ENCODE results near the gene PRSS3. TPM values are rescaled to one million over a fixed set of nuclear protein-coding genes. Genes with fewer than 3 reads are reported as not detected.
"Not testable (repeated sequence)": the region's sequence is repeated elsewhere in the genome, so short reads cannot be mapped to it uniquely, and the experiment has no call there.

Gene PRSS3
- total RNA-seq, 1 experiment from 2014 or later, result 33.8 TPM

DNA sequence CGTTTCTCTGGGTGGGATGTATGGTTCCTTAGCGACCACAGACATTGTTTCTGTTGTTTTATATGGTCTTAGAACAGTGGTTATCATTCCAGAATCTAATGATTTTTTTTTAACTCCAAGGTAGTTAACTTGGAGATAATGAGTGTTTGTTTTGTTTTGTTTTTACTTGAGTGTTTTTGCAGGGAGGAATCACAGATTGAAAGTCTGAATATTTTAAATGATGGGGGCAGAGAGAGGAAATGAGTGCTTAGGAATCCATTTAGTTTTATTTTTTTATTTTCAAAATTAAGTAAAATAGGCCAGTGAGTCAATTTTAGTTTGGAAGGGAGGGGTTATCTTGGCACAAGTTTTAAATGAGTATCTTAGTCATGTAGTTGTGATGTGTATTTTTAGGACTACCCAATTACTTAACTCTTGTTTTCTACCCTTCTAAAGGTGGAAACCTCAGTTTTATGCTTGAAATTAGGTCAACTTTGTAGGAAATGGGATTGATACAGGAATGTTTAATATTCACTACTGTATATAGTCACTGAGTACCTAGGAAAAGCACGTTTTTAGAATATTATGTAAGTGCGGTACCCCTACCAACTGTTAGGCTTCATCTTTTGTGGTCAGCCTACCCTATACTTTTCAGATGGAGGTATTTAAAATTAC is 23.6 kb downstream of the PRSS3 start:
- H3K4me1 Mint-ChIP-seq (ENCODE audit: low read depth, unreplicated experiment), result peaks cover 20% of the 10 kb centered on the region
- CTCF ChIA-PET, result interaction anchor here (0.7 kb wide), 1 partner anchor 13 kb away, joined by 4 read pairs; no protein-coding TSS in a partner anchor
- no peaks in the 10 kb centered on the region for H3K9me3 Mint-ChIP-seq (ENCODE audit: unreplicated experiment)
- peaks cover 23% of the 10 kb centered on the region for H3K36me3 Mint-ChIP-seq (ENCODE audit: insufficient read depth, unreplicated experiment)
- intact Hi-C loops (cut with micrococcal nuclease; ENCODE audit: unreplicated experiment), result loop anchor here (5.0 to 10.0 kb wide), 2 partner anchors 106 to 253 kb away; no protein-coding TSS in a partner anchor
- H3K9me3 ChIP-seq, result no peaks in the 10 kb centered on the region
- no TSS peak for BruUV-seq (replicated peaks)
- peak overlapping the region; percentile 89 for H3K4me3 ChIP-seq (ENCODE audit: low read depth, low read length)
- no peak for DNase-seq
- H3K4me1 ChIP-seq, result peaks cover 31% of the 10 kb centered on the region
- H3K4me3 Mint-ChIP-seq (ENCODE audit: unreplicated experiment), result peak overlapping the region; percentile 90
- H3K27ac Mint-ChIP-seq (ENCODE audit: unreplicated experiment), result peak overlapping the region; percentile 83
- no peaks in the 10 kb centered on the region for H3K27me3 ChIP-seq (replicated peaks; ENCODE audit: control insufficient read depth, insufficient read depth, low read length)
- POLR2A ChIA-PET, result interaction anchor here (0.5 kb wide), 1 partner anchor 229 kb away, joined by 6 read pairs; no protein-coding TSS in a partner anchor
- H3K36me3 ChIP-seq (ENCODE audit: control insufficient read depth, insufficient read depth, low read length), result no peaks in the 10 kb centered on the region
- H3K27me3 Mint-ChIP-seq (ENCODE audit: insufficient read depth, unreplicated experiment), result no peaks in the 10 kb centered on the region
- TF ChIP-seq, protein P1, sequence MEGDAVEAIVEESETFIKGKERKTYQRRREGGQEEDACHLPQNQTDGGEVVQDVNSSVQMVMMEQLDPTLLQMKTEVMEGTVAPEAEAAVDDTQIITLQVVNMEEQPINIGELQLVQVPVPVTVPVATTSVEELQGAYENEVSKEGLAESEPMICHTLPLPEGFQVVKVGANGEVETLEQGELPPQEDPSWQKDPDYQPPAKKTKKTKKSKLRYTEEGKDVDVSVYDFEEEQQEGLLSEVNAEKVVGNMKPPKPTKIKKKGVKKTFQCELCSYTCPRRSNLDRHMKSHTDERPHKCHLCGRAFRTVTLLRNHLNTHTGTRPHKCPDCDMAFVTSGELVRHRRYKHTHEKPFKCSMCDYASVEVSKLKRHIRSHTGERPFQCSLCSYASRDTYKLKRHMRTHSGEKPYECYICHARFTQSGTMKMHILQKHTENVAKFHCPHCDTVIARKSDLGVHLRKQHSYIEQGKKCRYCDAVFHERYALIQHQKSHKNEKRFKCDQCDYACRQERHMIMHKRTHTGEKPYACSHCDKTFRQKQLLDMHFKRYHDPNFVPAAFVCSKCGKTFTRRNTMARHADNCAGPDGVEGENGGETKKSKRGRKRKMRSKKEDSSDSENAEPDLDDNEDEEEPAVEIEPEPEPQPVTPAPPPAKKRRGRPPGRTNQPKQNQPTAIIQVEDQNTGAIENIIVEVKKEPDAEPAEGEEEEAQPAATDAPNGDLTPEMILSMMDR (IDR thresholded peaks at IDR 0.05; ENCODE audit: insufficient read depth in 1 of 2, low read depth in 1 of 2, low read length in 1 of 2, severe bottlenecking in 1 of 2, unreplicated experiment in 1 of 2), result no peak

- no peak overlapping the region for H3K27ac Mint-ChIP-seq (ENCODE audit: unreplicated experiment)
- Histone ChIP-seq H3K36me3 (ENCODE audit: control insufficient read depth, insufficient read depth, low read length) (no peaks in the 10 kb centered on the region), H3K27me3 (replicated peaks; ENCODE audit: control insufficient read depth, insufficient read depth, low read length) (no peaks in the 10 kb centered on the region), H3K4me3 (ENCODE audit: low read depth, low read length) (no peak overlapping the region), H3K4me1 (peaks cover 21% of the 10 kb centered on the region), H3K9me3 (no peaks in the 10 kb centered on the region)
- TF ChIP-seq, protein P1 (IDR thresholded peaks at IDR 0.05; ENCODE audit: insufficient read depth in 1 of 2, low read depth in 1 of 2, low read length in 1 of 2, severe bottlenecking in 1 of 2, unreplicated experiment in 1 of 2), result no peak
- BruUV-seq (replicated peaks), result no TSS peak
- peaks cover 20% of the 10 kb centered on the region for H3K4me1 Mint-ChIP-seq (ENCODE audit: low read depth, unreplicated experiment)
- H3K36me3 Mint-ChIP-seq (ENCODE audit: insufficient read depth, unreplicated experiment), result peaks cover 25% of the 10 kb centered on the region
- peak overlapping the region; percentile 90 for H3K4me3 Mint-ChIP-seq (ENCODE audit: unreplicated experiment)
- intact Hi-C loops (cut with micrococcal nuclease; ENCODE audit: unreplicated experiment), result no loop called here
- no peaks in the 10 kb centered on the region for H3K27me3 Mint-ChIP-seq (ENCODE audit: insufficient read depth, unreplicated experiment)
- POLR2A ChIA-PET, result no interaction called here
- CTCF ChIA-PET, result no interaction called here
- DNase-seq, result no peak
- H3K9me3 Mint-ChIP-seq (ENCODE audit: unreplicated experiment), result no peaks in the 10 kb centered on the region
Observed at GRCh38 chr9:33820231-33820745, 24.9 kb downstream of the PRSS3 start.

DNA sequence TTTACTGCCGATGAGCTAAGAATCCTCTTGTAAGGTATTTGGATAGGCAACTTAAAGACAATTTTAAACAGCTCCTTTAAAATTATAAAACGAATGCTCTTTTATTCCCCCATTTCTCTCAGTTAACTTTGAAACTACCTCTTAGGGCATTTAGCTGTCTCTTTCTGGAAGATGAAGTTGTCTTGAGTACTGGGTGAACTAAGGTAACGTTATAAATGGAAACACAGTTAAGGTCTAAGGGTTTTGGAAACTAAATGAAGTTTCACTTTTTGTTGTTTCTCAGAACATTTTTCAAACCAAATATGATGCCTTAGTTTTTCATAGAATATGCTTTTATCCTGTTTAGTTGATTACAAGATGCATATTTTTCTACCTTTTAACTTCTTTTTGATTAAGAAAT is 28.4 kb downstream of the PRSS3 start:
- Mint-ChIP-seq H3K27me3 (ENCODE audit: insufficient read depth, unreplicated experiment) (no peaks in the 10 kb centered on the region), H3K27ac (ENCODE audit: unreplicated experiment) (no peak overlapping the region), H3K4me3 (ENCODE audit: unreplicated experiment) (no peak overlapping the region), H3K36me3 (ENCODE audit: insufficient read depth, unreplicated experiment) (peaks cover 24% of the 10 kb centered on the region), H3K9me3 (ENCODE audit: unreplicated experiment) (no peaks in the 10 kb centered on the region), H3K4me1 (ENCODE audit: low read depth, unreplicated experiment) (peaks cover 17% of the 10 kb centered on the region)
- intact Hi-C loops (cut with micrococcal nuclease; ENCODE audit: unreplicated experiment), result no loop called here
- BruUV-seq (replicated peaks), result no TSS peak
- POLR2A ChIA-PET, result no interaction called here
- CTCF ChIA-PET, result interaction anchor here (1.1 kb wide), 1 partner anchor 28 kb away, joined by 3 read pairs; no protein-coding TSS in a partner anchor
- Histone ChIP-seq H3K36me3 (ENCODE audit: control insufficient read depth, insufficient read depth, low read length) (no peaks in the 10 kb centered on the region), H3K4me1 (peaks cover 9% of the 10 kb centered on the region), H3K4me3 (ENCODE audit: low read depth, low read length) (no peak overlapping the region), H3K9me3 (no peaks in the 10 kb centered on the region; the same call in 1 of the 2 replicates), H3K27me3 (replicated peaks; ENCODE audit: control insufficient read depth, insufficient read depth, low read length) (no peaks in the 10 kb centered on the region)
- TF ChIP-seq, protein P1 (IDR thresholded peaks at IDR 0.05; ENCODE audit: insufficient read depth in 1 of 2, low read depth in 1 of 2, low read length in 1 of 2, severe bottlenecking in 1 of 2, unreplicated experiment in 1 of 2), result no peak
- DNase-seq, result no peak

DNA sequence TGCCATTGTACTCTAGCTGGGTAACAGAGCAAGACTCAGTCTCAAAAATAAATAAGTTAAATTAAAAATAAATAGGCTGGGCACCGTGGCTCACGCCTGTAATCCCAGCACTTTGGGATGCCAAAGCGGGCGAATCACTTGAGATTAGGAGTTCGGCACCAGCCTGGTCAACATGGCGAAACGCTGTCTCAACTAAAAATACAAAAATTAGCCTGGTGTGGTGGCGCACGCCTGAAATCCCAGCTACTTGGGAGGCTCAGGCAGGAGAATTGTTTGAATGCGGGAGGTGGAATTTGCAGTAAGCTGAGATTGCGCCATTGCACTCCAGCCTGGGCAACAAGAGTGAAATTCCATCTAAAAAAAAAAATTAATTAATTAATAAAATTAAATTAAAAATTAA is 31.9 kb downstream of the PRSS3 start:
- H3K9me3 Mint-ChIP-seq (ENCODE audit: unreplicated experiment); H3K27ac Mint-ChIP-seq (ENCODE audit: unreplicated experiment); H3K4me1 Mint-ChIP-seq (ENCODE audit: low read depth, unreplicated experiment); intact Hi-C loops (cut with micrococcal nuclease; ENCODE audit: unreplicated experiment); H3K9me3 ChIP-seq; H3K4me3 ChIP-seq (ENCODE audit: low read depth, low read length); H3K27me3 ChIP-seq (replicated peaks; ENCODE audit: control insufficient read depth, insufficient read depth, low read length); H3K27me3 Mint-ChIP-seq (ENCODE audit: insufficient read depth, unreplicated experiment); DNase-seq; BruUV-seq (replicated peaks); H3K4me3 Mint-ChIP-seq (ENCODE audit: unreplicated experiment); CTCF ChIA-PET; POLR2A ChIA-PET; H3K4me1 ChIP-seq; H3K36me3 ChIP-seq (ENCODE audit: control insufficient read depth, insufficient read depth, low read length): not testable (repeated sequence)
- peaks cover 21% of the 10 kb centered on the region for H3K36me3 Mint-ChIP-seq (ENCODE audit: insufficient read depth, unreplicated experiment)

GRCh38 chr9:33829641-33830230 is 34.4 kb downstream of the PRSS3 start:
- H3K4me3 ChIP-seq (ENCODE audit: low read depth, low read length); H3K27me3 ChIP-seq (replicated peaks; ENCODE audit: control insufficient read depth, insufficient read depth, low read length); H3K36me3 ChIP-seq (ENCODE audit: control insufficient read depth, insufficient read depth, low read length); H3K27ac Mint-ChIP-seq (ENCODE audit: unreplicated experiment); H3K4me1 ChIP-seq; H3K27me3 Mint-ChIP-seq (ENCODE audit: insufficient read depth, unreplicated experiment); DNase-seq; H3K9me3 ChIP-seq; POLR2A ChIA-PET; CTCF ChIA-PET; H3K9me3 Mint-ChIP-seq (ENCODE audit: unreplicated experiment); H3K4me1 Mint-ChIP-seq (ENCODE audit: low read depth, unreplicated experiment); intact Hi-C loops (cut with micrococcal nuclease; ENCODE audit: unreplicated experiment); H3K4me3 Mint-ChIP-seq (ENCODE audit: unreplicated experiment): not testable (repeated sequence)
- BruUV-seq (replicated peaks), result TSS peak; percentile 12
- H3K36me3 Mint-ChIP-seq (ENCODE audit: insufficient read depth, unreplicated experiment), result peaks cover 11% of the 10 kb centered on the region

All from Caco-2 (cell line).